ENCODE measurements around the gene SLC37A1.

The SLC37A1 gene

GRCh38 chr21:42509244-42509643, 4.4 kb upstream of the SLC37A1 start:
- FAIRE-seq, result no peak

- no peak for FAIRE-seq
Observed at GRCh38 chr21:42512346-42513034, 1.2 kb upstream of the SLC37A1 start.

GRCh38 chr21:42513985-42514882, 582 bp downstream of the SLC37A1 start:
- no peak for FAIRE-seq

GRCh38 chr21:42514883-42515228, 1.2 kb downstream of the SLC37A1 start:
- FAIRE-seq, result no peak

GRCh38 chr21:42515708-42516502, 2.3 kb downstream of the SLC37A1 start:
- no peak for FAIRE-seq

- FAIRE-seq, result no peak
Observed at GRCh38 chr21:42518215-42518614, 4.6 kb downstream of the SLC37A1 start.

- FAIRE-seq, result no peak
Observed at GRCh38 chr21:42518626-42519025, 5.0 kb downstream of the SLC37A1 start.

- no peak for FAIRE-seq
Observed at GRCh38 chr21:42520628-42521253, 7.1 kb downstream of the SLC37A1 start.

GRCh38 chr21:42521384-42521783, 7.7 kb downstream of the SLC37A1 start:
- no peak for FAIRE-seq

GRCh38 chr21:42521805-42522204, 8.2 kb downstream of the SLC37A1 start:
- no peak for FAIRE-seq

GRCh38 chr21:42522271-42522670, 8.6 kb downstream of the SLC37A1 start:
- no peak for FAIRE-seq

GRCh38 chr21:42522771-42523170, 9.1 kb downstream of the SLC37A1 start:
- FAIRE-seq, result no peak

- no peak for FAIRE-seq
Observed at GRCh38 chr21:42523211-42523610, 9.6 kb downstream of the SLC37A1 start.

- no peak for FAIRE-seq
Observed at GRCh38 chr21:42523941-42524340, 10.3 kb downstream of the SLC37A1 start.

- FAIRE-seq, result no peak
Observed at GRCh38 chr21:42524341-42525028, 10.8 kb downstream of the SLC37A1 start.

- no peak for FAIRE-seq
Observed at GRCh38 chr21:42525029-42525581, 11.5 kb downstream of the SLC37A1 start.

GRCh38 chr21:42525676-42526378, 12.2 kb downstream of the SLC37A1 start:
- FAIRE-seq, result no peak

GRCh38 chr21:42526379-42526727, 12.7 kb downstream of the SLC37A1 start:
- FAIRE-seq, result no peak

GRCh38 chr21:42527127-42527488, 13.5 kb downstream of the SLC37A1 start:
- FAIRE-seq, result no peak

GRCh38 chr21:42527489-42528158, 14.0 kb downstream of the SLC37A1 start:
- no peak for FAIRE-seq

GRCh38 chr21:42530167-42530518, 16.5 kb downstream of the SLC37A1 start:
- no peak for FAIRE-seq
